ENCODE data around the gene DIP2A.

The DIP2A gene

DNA sequence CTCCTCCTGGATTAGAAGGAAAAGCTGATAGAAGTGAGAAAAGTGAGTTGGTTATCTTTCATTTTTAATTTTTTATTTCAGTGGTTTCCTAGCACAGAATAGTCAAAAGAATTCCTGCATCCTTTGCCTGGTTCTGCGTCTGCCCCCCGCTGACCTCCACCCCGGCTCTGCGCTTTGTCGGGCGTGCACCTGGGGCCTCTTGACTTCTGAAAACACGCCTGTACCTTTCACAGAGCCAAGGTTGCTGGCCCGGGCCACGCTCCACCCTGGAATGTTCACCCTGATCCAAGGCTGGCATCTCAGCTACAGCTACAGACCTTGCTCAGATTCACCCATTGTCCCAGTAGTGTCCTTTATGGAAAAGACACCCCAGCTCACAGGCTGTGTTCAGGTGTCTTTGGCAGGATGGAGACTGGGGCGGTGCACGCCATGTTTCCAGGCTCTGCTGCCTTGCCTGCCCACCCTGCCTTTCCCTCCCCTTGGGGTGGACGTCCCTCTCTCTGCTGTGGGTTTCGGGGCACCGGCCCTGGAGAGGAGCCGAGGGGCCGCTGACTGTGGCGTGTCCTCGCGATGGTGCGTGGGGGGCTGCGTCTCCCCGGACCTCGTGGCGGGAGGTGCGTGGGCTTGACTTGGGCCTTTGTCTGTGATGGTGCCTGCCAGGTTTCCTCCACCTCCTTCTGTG is 40.3 kb upstream of the DIP2A start:
- H3K36me3 ChIP-seq (ENCODE audit: control insufficient read depth in 2 of 2, insufficient read depth in 2 of 2, low read length in 2 of 2) = peaks cover 5 to 30% of the 10 kb centered on the region in 2 donors
- no peak overlapping the region for H3K4me3 ChIP-seq (ENCODE audit: low read length in 2 of 2)
- H3K27me3 ChIP-seq (ENCODE audit: control insufficient read depth in 1 of 2, insufficient read depth in 2 of 2, low read length in 2 of 2) = no peaks in the 10 kb centered on the region

DNA sequence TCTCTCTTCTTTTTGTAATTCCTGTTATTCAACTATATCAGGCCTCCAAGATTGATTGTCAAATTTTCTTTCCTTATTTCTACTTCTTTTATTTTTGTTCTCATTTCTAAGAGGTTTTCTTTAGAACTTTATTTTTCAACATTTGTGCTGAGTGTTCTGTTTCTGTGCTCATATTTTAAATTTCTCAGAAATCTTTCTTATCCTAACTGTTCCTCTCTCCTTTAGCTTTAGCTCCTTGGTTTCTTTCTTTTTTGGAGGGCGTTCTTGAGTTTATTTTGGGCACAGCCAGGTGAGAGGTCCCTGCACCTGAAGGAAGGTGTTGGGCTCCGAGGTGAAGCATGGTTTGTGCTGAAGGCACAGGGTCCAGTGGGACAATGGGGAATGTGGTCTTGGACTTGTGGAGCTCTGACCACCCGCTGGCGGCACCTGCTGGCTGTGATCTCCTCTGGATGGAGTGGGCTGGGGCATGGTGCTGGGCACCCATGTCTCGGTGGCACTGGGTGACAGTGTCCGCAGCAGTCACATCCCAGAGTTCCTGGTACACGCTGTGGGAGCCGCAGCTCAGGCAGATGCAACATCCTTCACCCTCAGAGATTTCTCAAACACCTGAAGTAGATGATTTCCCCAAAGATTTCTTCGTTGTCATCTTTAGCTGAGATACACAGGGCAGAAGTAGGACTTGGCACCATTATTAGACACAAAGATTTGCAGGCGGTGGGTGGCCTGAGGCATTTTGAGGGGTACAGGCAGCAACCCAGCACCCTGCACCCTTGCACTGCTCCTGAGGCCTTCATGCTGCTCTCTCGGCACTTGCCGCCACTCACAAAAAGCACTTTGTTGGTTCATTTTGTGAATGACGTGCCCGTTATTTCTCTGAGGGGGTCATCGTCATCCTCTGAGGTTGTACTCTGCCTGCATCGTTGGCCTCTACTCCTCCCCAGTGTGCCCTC is 38.2 kb upstream of the DIP2A start:
- Histone ChIP-seq H3K9ac (ENCODE audit: low read length in 2 of 2) (no peak overlapping the region), H3K4me1 (ENCODE audit: control insufficient read depth, insufficient read depth, low read length) (no peaks in the 10 kb centered on the region), H3K27me3 (ENCODE audit: control insufficient read depth in 1 of 2, insufficient read depth in 2 of 2, low read length in 2 of 2) (no peaks in the 10 kb centered on the region), H3K9me3 (ENCODE audit: control insufficient read depth in 2 of 2, low read length in 2 of 2) (no peaks in the 10 kb centered on the region), H3K36me3 (ENCODE audit: control insufficient read depth in 2 of 2, insufficient read depth in 2 of 2, low read length in 2 of 2) (peaks cover 5 to 24% of the 10 kb centered on the region in 2 donors), H3K4me3 (ENCODE audit: low read length in 2 of 2) (no peak overlapping the region), H3K27ac (ENCODE audit: low read length) (no peak overlapping the region)

More for the DNA sequence above, 40.3 kb upstream of the DIP2A start:
- Histone ChIP-seq H3K9ac (ENCODE audit: low read length in 2 of 2) (no peak overlapping the region), H3K9me3 (ENCODE audit: control insufficient read depth in 2 of 2, low read length in 2 of 2) (no peaks in the 10 kb centered on the region), H3K4me1 (ENCODE audit: control insufficient read depth, insufficient read depth, low read length) (no peaks in the 10 kb centered on the region), H3K27ac (ENCODE audit: low read length) (no peak overlapping the region)

DNA sequence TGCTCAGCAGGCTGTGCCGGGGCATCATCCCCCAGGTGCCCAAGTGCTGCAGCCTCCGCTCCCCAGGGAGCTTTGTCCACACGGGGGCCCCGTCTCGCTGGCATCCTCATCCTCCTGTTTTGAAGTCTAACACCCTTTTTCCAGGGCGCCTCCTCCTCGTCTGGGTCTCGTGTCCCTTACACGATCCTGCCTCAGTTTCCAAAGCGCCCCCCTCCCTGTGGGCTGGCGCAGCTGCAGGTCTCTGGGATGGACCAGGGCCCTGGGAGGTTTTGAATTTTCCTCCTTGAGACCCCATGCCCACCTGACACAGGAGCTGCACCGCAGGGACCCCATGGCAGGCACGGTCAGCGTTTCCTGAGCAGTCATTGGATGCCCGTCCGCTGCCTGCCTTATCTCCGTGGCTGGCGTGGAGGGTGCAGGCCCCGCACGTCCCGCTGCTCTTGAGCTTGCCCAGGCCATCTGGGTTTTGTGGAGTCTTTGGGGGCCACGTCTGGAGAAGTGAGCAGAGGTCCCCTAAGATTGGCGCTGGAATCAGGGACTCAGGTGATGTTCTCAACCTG is 37.4 kb upstream of the DIP2A start:
- Histone ChIP-seq H3K27me3 (ENCODE audit: control insufficient read depth in 1 of 2, insufficient read depth in 2 of 2, low read length in 2 of 2) (no peaks in the 10 kb centered on the region), H3K4me3 (ENCODE audit: low read length in 2 of 2) (no peak overlapping the region), H3K4me1 (ENCODE audit: control insufficient read depth, insufficient read depth, low read length) (no peaks in the 10 kb centered on the region), H3K9me3 (ENCODE audit: control insufficient read depth in 2 of 2, low read length in 2 of 2) (no peaks in the 10 kb centered on the region), H3K9ac (ENCODE audit: low read length in 2 of 2) (no peak overlapping the region), H3K27ac (ENCODE audit: low read length) (no peak overlapping the region), H3K36me3 (ENCODE audit: control insufficient read depth in 2 of 2, insufficient read depth in 2 of 2, low read length in 2 of 2) (peaks cover under 1 to 19% of the 10 kb centered on the region in 2 donors)

DNA sequence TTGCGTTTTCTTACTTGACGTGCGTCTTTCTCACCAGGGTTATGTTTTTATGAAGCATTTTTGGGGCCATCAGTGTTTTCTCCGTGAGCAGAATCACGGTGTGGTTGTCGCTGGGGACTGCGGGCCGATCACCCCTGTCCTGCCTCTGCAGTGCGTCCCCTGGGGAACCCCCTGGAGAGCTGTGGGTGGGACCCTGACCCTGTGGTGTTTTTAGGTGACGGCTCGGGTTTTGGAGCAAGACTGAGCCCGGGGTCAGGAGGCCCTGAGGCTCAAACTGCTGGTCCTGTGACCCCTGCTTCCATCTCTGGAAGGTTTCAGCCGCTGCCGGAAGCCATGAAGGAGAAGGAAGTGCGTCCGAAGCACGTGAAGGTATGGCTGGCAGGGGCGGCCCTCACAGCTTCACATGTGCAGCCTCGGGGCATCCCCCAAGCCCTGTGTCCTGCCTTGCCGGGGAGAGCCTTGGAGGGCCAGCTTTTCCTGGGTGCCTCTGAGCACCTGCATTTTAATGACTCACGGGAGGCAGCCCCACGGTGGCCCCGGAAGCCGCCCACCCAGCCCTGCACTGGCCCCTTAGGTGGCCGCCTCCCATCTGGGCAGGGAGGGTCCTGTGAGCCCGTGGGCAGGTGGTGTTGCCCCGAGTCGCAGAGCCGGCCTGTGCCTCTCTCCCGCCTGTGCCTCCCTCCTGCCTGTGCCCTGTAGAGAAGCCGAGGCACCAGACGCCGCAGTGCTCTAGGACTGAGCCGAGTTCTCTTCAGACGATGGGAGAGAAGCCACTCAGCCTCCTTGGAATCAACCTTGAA is 36.7 kb upstream of the DIP2A start:
- Histone ChIP-seq H3K9ac (ENCODE audit: low read length in 2 of 2) (no peak overlapping the region), H3K27ac (ENCODE audit: low read length) (no peak overlapping the region), H3K36me3 (ENCODE audit: control insufficient read depth in 2 of 2, insufficient read depth in 2 of 2, low read length in 2 of 2) (peaks cover 0 to 15% of the 10 kb centered on the region in 2 donors), H3K4me3 (ENCODE audit: low read length in 2 of 2) (no peak overlapping the region), H3K27me3 (ENCODE audit: control insufficient read depth in 1 of 2, insufficient read depth in 2 of 2, low read length in 2 of 2) (no peaks in the 10 kb centered on the region), H3K9me3 (ENCODE audit: control insufficient read depth in 2 of 2, low read length in 2 of 2) (no peaks in the 10 kb centered on the region), H3K4me1 (ENCODE audit: control insufficient read depth, insufficient read depth, low read length) (no peaks in the 10 kb centered on the region)

DNA sequence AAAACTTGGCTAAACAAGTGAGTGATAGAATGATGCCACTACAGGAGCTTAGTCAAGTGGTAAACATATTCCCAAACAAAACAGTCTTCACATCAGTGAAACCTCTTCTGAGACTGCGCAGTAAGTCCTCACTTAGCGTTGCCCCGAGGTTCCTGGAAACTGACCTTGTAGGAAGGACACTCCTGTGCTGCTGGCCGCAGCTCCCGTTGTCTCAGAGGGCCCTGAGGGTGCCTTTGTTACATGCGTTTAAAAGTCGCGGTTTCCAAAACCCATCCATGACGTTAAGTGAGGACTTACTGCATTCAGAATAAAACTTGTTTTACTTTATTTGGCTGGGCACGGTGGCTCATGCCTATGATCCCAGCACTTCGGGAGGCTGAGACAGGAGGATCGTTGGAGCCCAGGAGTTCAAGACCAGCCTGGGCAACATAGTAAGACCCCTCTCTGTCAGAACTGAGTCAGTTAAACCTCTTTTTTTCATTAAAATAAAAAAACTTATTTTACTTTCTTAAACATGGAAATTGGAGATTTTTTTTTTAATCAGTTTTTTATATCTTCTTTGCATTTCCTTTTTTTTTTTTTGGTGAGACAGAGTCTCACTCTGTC is 36.0 kb upstream of the DIP2A start:
- Histone ChIP-seq H3K9me3 (ENCODE audit: control insufficient read depth in 2 of 2, low read length in 2 of 2) (no peaks in the 10 kb centered on the region), H3K36me3 (ENCODE audit: control insufficient read depth in 2 of 2, insufficient read depth in 2 of 2, low read length in 2 of 2) (peaks cover 5 to 23% of the 10 kb centered on the region in 2 donors), H3K4me1 (ENCODE audit: control insufficient read depth, insufficient read depth, low read length) (no peaks in the 10 kb centered on the region), H3K9ac (ENCODE audit: low read length in 2 of 2) (no peak overlapping the region), H3K27ac (ENCODE audit: low read length) (no peak overlapping the region), H3K4me3 (ENCODE audit: low read length in 2 of 2) (no peak overlapping the region), H3K27me3 (ENCODE audit: control insufficient read depth in 1 of 2, insufficient read depth in 2 of 2, low read length in 2 of 2) (no peaks in the 10 kb centered on the region)

GRCh38 chr21:46423546-46424038 is 35.1 kb upstream of the DIP2A start:
- Histone ChIP-seq H3K4me1 (ENCODE audit: control insufficient read depth, insufficient read depth, low read length) (no peaks in the 10 kb centered on the region), H3K4me3 (ENCODE audit: low read length in 2 of 2) (no peak overlapping the region), H3K27ac (ENCODE audit: low read length) (no peak overlapping the region), H3K9me3 (ENCODE audit: control insufficient read depth in 2 of 2, low read length in 2 of 2) (no peaks in the 10 kb centered on the region), H3K36me3 (ENCODE audit: control insufficient read depth in 2 of 2, insufficient read depth in 2 of 2, low read length in 2 of 2) (peaks cover 12 to 26% of the 10 kb centered on the region in 2 donors), H3K27me3 (ENCODE audit: control insufficient read depth in 1 of 2, insufficient read depth in 2 of 2, low read length in 2 of 2) (no peaks in the 10 kb centered on the region), H3K9ac (ENCODE audit: low read length in 2 of 2) (no peak overlapping the region)

- Histone ChIP-seq H3K9ac (ENCODE audit: low read length in 2 of 2) (no peak overlapping the region), H3K9me3 (ENCODE audit: control insufficient read depth in 2 of 2, low read length in 2 of 2) (no peaks in the 10 kb centered on the region), H3K27ac (ENCODE audit: low read length) (no peak overlapping the region), H3K36me3 (ENCODE audit: control insufficient read depth in 2 of 2, insufficient read depth in 2 of 2, low read length in 2 of 2) (peaks cover 13 to 27% of the 10 kb centered on the region in 2 donors), H3K4me1 (ENCODE audit: control insufficient read depth, insufficient read depth, low read length) (no peaks in the 10 kb centered on the region), H3K27me3 (ENCODE audit: control insufficient read depth in 1 of 2, insufficient read depth in 2 of 2, low read length in 2 of 2) (no peaks in the 10 kb centered on the region), H3K4me3 (ENCODE audit: low read length in 2 of 2) (no peak overlapping the region)
Observed at GRCh38 chr21:46424039-46424591, 34.6 kb upstream of the DIP2A start.

GRCh38 chr21:46424621-46425020 is 34.1 kb upstream of the DIP2A start:
- Histone ChIP-seq H3K27me3 (ENCODE audit: control insufficient read depth in 1 of 2, insufficient read depth in 2 of 2, low read length in 2 of 2) (no peaks in the 10 kb centered on the region), H3K4me3 (ENCODE audit: low read length in 2 of 2) (no peak overlapping the region), H3K9ac (ENCODE audit: low read length in 2 of 2) (no peak overlapping the region), H3K27ac (ENCODE audit: low read length) (no peak overlapping the region), H3K36me3 (ENCODE audit: control insufficient read depth in 2 of 2, insufficient read depth in 2 of 2, low read length in 2 of 2) (peaks cover 13 to 24% of the 10 kb centered on the region in 2 donors), H3K4me1 (ENCODE audit: control insufficient read depth, insufficient read depth, low read length) (no peaks in the 10 kb centered on the region), H3K9me3 (ENCODE audit: control insufficient read depth in 2 of 2, low read length in 2 of 2) (no peaks in the 10 kb centered on the region)

GRCh38 chr21:46425041-46425440 is 33.6 kb upstream of the DIP2A start:
- peaks cover 15 to 25% of the 10 kb centered on the region in 2 donors for H3K36me3 ChIP-seq (ENCODE audit: control insufficient read depth in 2 of 2, insufficient read depth in 2 of 2, low read length in 2 of 2)

More at GRCh38 chr21:46425041-46425440, 33.6 kb upstream of the DIP2A start:
- Histone ChIP-seq H3K9ac (ENCODE audit: low read length in 2 of 2) (no peak overlapping the region), H3K27ac (ENCODE audit: low read length) (no peak overlapping the region), H3K4me3 (ENCODE audit: low read length in 2 of 2) (no peak overlapping the region), H3K9me3 (ENCODE audit: control insufficient read depth in 2 of 2, low read length in 2 of 2) (no peaks in the 10 kb centered on the region), H3K4me1 (ENCODE audit: control insufficient read depth, insufficient read depth, low read length) (no peaks in the 10 kb centered on the region), H3K27me3 (ENCODE audit: control insufficient read depth in 1 of 2, insufficient read depth in 2 of 2, low read length in 2 of 2) (no peaks in the 10 kb centered on the region)

Data from stomach smooth muscle (tissue), 2 donors.